SJCRH30 (cell line): ENCODE measurements around the gene ZNF557. TPM values are rescaled to one million over a fixed set of nuclear protein-coding genes. Genes with fewer than 3 reads are reported as not detected.
"Not testable (repeated sequence)": the region's sequence is repeated elsewhere in the genome, so short reads cannot be mapped to it uniquely, and the experiment has no call there.

Experiments
- DNase-seq, 2 experiments: peaks; one replicate each; pipeline ENCODE4 v3.0.0-alpha.2; 2015 to 2020
- H3K27ac ChIP-seq: fragments of 250-450 bp; sonication (Bioruptor Pico); 2 replicates; pipeline ENCODE4 v1.5.1; 2020; ENCODE audit warnings: mild to moderate bottlenecking, moderate library complexity
- H3K27me3 ChIP-seq: fragments of 250-450 bp; sonication (Bioruptor Pico); 2 replicates; pipeline ENCODE4 v1.5.1; 2020; ENCODE audit warnings: mild to moderate bottlenecking, moderate library complexity
- H3K36me3 ChIP-seq: fragments of 250-450 bp; sonication (Bioruptor Pico); 2 replicates; pipeline ENCODE4 v1.5.1; 2020; ENCODE audit warnings: mild to moderate bottlenecking, moderate library complexity
- H3K4me1 ChIP-seq: fragments of 250-450 bp; sonication (Bioruptor Pico); 2 replicates; pipeline ENCODE4 v1.5.1; 2020; ENCODE audit warnings: mild to moderate bottlenecking, moderate library complexity
- H3K4me3 ChIP-seq: fragments of 250-450 bp; sonication (Bioruptor Pico); 2 replicates; pipeline ENCODE4 v1.5.1; 2020; ENCODE audit warnings: mild to moderate bottlenecking, moderate library complexity
- H3K9me3 ChIP-seq: fragments of 250-450 bp; sonication (Bioruptor Pico); replicated peaks from 2 replicates; pipeline ENCODE4 v1.5.1; 2020; ENCODE audit warnings: mild to moderate bottlenecking, moderate library complexity
- total RNA-seq: library from RNA; depleted of rRNA; stranded (reverse); fragments of >200 nt; shearing (Covaris generic); gene quantifications from 2 replicates; pipeline ENCODE4 v1.2.3, GENCODE V29; 2014; rRNA removed

ZNF557 gene
- total RNA-seq: 12.5 and 13.4 TPM in 2 replicates

- Histone ChIP-seq H3K4me3 (peak within 1 kb of the TSS; percentile 99), H3K27me3 (no peaks in the 10 kb centered on the region), H3K4me1 (no peaks in the 10 kb centered on the region; the same call in 1 of the 2 replicates), H3K27ac (peak within 1 kb of the TSS; percentile 73), H3K9me3 (no peaks in the 10 kb centered on the region), H3K36me3 (peaks cover 28% of the 10 kb centered on the region)
- DNase-seq: peak; percentile 97 to 98
Measured at GRCh38 chr19:7069042-7069903, at the start of gene ZNF557. ZNF557 (plus strand) TSS chr19:7069703; CDS start chr19:7075075, 5,372 bp downstream.

GRCh38 chr19:7021331-7021730 lies 48.2 kb upstream of the ZNF557 start, which contains the start of gene MBD3L2B:
MBD3L2B (minus strand) TSS chr19:7021431; CDS start chr19:7021397, 34 bp downstream.
- not testable (repeated sequence) for H3K27ac ChIP-seq, DNase-seq, H3K4me3 ChIP-seq, H3K36me3 ChIP-seq, H3K4me1 ChIP-seq, H3K9me3 ChIP-seq, H3K27me3 ChIP-seq

- H3K4me3 ChIP-seq, DNase-seq: not testable (repeated sequence)
Measured at GRCh38 chr19:7028790-7029189, 40.7 kb upstream of the ZNF557 start.

GRCh38 chr19:7030278-7030677 lies 39.2 kb upstream of the ZNF557 start, which contains the start of gene MBD3L5:
MBD3L5 (plus strand) TSS chr19:7030578; CDS start chr19:7030612, 34 bp downstream.
- H3K4me3 ChIP-seq, H3K36me3 ChIP-seq, H3K27ac ChIP-seq, H3K27me3 ChIP-seq, DNase-seq, H3K4me1 ChIP-seq, H3K9me3 ChIP-seq: not testable (repeated sequence)

More at GRCh38 chr19:7028790-7029189, 40.7 kb upstream of the ZNF557 start:
- not testable (repeated sequence) for H3K27me3 ChIP-seq, H3K27ac ChIP-seq, H3K9me3 ChIP-seq, H3K4me1 ChIP-seq, H3K36me3 ChIP-seq

GRCh38 chr19:7040079-7040478 lies 29.4 kb upstream of the ZNF557 start, which contains the start of gene MBD3L4:
MBD3L4 (minus strand) TSS chr19:7040179; CDS start chr19:7040144, 35 bp downstream.
- not testable (repeated sequence) for H3K9me3 ChIP-seq, H3K27ac ChIP-seq, H3K4me3 ChIP-seq, H3K36me3 ChIP-seq, H3K4me1 ChIP-seq, DNase-seq, H3K27me3 ChIP-seq

GRCh38 chr19:7041563-7041962 lies 27.9 kb upstream of the ZNF557 start:
- DNase-seq, H3K4me3 ChIP-seq: not testable (repeated sequence)

GRCh38 chr19:7049021-7049420 lies 20.5 kb upstream of the ZNF557 start, which contains the start of gene MBD3L2:
MBD3L2 (plus strand) TSS chr19:7049321; CDS start chr19:7049374, 53 bp downstream.
- H3K27me3 ChIP-seq, H3K4me3 ChIP-seq, H3K4me1 ChIP-seq, H3K27ac ChIP-seq, H3K36me3 ChIP-seq, H3K9me3 ChIP-seq, DNase-seq: not testable (repeated sequence)

More at GRCh38 chr19:7041563-7041962, 27.9 kb upstream of the ZNF557 start:
- not testable (repeated sequence) for H3K27me3 ChIP-seq, H3K36me3 ChIP-seq, H3K27ac ChIP-seq, H3K4me1 ChIP-seq, H3K9me3 ChIP-seq

GRCh38 chr19:7051421-7051820 lies 18.1 kb upstream of the ZNF557 start:
- H3K4me3 ChIP-seq, H3K36me3 ChIP-seq, DNase-seq: not testable (repeated sequence)

GRCh38 chr19:7052896-7053295 lies 16.6 kb upstream of the ZNF557 start:
- not testable (repeated sequence) for H3K36me3 ChIP-seq, H3K4me1 ChIP-seq, H3K27me3 ChIP-seq, H3K9me3 ChIP-seq, DNase-seq, H3K27ac ChIP-seq, H3K4me3 ChIP-seq

More at GRCh38 chr19:7051421-7051820, 18.1 kb upstream of the ZNF557 start:
- H3K4me1 ChIP-seq, H3K9me3 ChIP-seq, H3K27ac ChIP-seq, H3K27me3 ChIP-seq: not testable (repeated sequence)

GRCh38 chr19:7054635-7055368 lies 14.7 kb upstream of the ZNF557 start:
- DNase-seq, H3K36me3 ChIP-seq, H3K4me3 ChIP-seq, H3K27ac ChIP-seq, H3K27me3 ChIP-seq, H3K9me3 ChIP-seq, H3K4me1 ChIP-seq: not testable (repeated sequence)

- H3K27me3 ChIP-seq, H3K9me3 ChIP-seq: not testable (repeated sequence)
Measured at GRCh38 chr19:7055679-7056078, 13.8 kb upstream of the ZNF557 start.

GRCh38 chr19:7056371-7056770 lies 13.1 kb upstream of the ZNF557 start:
- DNase-seq: not testable (repeated sequence)

More at GRCh38 chr19:7055679-7056078, 13.8 kb upstream of the ZNF557 start:
- H3K27ac ChIP-seq, H3K4me3 ChIP-seq, H3K36me3 ChIP-seq, H3K4me1 ChIP-seq, DNase-seq: not testable (repeated sequence)

GRCh38 chr19:7058576-7058975 lies 10.9 kb upstream of the ZNF557 start, which contains the start of gene MBD3L3:
MBD3L3 (minus strand) TSS chr19:7058676; CDS start chr19:7058605, 71 bp downstream.
- H3K27ac ChIP-seq, H3K4me3 ChIP-seq, H3K36me3 ChIP-seq, H3K9me3 ChIP-seq, H3K4me1 ChIP-seq, H3K27me3 ChIP-seq, DNase-seq: not testable (repeated sequence)

More at GRCh38 chr19:7056371-7056770, 13.1 kb upstream of the ZNF557 start:
- not testable (repeated sequence) for H3K9me3 ChIP-seq, H3K27me3 ChIP-seq, H3K4me3 ChIP-seq, H3K4me1 ChIP-seq, H3K36me3 ChIP-seq, H3K27ac ChIP-seq

- not testable (repeated sequence) for H3K9me3 ChIP-seq, H3K27ac ChIP-seq, H3K4me1 ChIP-seq, H3K4me3 ChIP-seq, H3K27me3 ChIP-seq, DNase-seq, H3K36me3 ChIP-seq
Measured at GRCh38 chr19:7059977-7060376, 9.5 kb upstream of the ZNF557 start.

GRCh38 chr19:7063339-7063738 lies 6.2 kb upstream of the ZNF557 start:
- no peak for DNase-seq
- H3K27ac ChIP-seq: no peak overlapping the region
- H3K9me3 ChIP-seq: no peaks in the 10 kb centered on the region
- H3K36me3 ChIP-seq: no peaks in the 10 kb centered on the region
- no peaks in the 10 kb centered on the region for H3K27me3 ChIP-seq
- no peak overlapping the region for H3K4me3 ChIP-seq
- no peaks in the 10 kb centered on the region for H3K4me1 ChIP-seq
